Measurements from ENCODE around the gene TNFRSF1A. TPM values are rescaled to one million over a fixed set of nuclear protein-coding genes. Genes with fewer than 3 reads are reported as not detected.
"Not testable (repeated sequence)": the region's sequence is repeated elsewhere in the genome, so short reads cannot be mapped to it uniquely, and the experiment has no call there.

TNFRSF1A gene
- total RNA-seq, 4 donors from 2014 or later: 121 to 190 (median 134) TPM

DNA sequence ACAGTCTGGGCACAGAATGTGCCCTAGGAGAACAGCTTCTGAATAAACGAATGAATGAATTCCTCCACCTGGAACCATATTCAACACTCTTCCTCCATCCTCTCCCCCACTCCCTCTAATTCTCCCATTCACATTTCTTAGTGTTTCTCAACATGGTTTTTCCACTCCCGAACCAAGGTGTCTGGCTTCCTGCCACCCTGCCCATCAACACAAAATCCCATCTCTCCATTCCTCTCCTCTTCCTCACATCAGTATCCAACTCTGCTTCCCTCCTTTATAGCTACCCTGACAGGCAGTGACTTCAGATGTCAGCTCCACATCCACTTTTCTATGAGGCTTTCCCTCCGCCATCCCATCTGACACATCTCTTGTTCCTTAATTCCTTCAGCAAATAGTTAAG, 2.9 kb downstream of the TNFRSF1A start:
- Histone ChIP-seq H3K9me3 (no peaks in the 10 kb centered on the region), H3K27me3 (no peaks in the 10 kb centered on the region), H3K27ac (peak overlapping the region; percentile 95 to 100 (median 96)), H3K36me3 (peaks cover 0 to 12% (median 4%) of the 10 kb centered on the region in 3 donors), H3K4me1 (peaks cover 67 to 84% (median 73%) of the 10 kb centered on the region in 3 donors), H3K4me3 (peak overlapping the region; percentile 62 to 96 (median 81))
- intact Hi-C loops (cut with DNase I): loop anchor here (5.0 kb wide), 1 partner anchor 38 kb away; the partner anchor contains the start of gene SCNN1A
- WGBS, 2 donors: 6 to 13% methylated on average over 3 of the region's 3 CpGs
- TF ChIP-seq POLR2A (IDR thresholded peaks at IDR 0.05): no peak
- TF ChIP-seq, protein P1, sequence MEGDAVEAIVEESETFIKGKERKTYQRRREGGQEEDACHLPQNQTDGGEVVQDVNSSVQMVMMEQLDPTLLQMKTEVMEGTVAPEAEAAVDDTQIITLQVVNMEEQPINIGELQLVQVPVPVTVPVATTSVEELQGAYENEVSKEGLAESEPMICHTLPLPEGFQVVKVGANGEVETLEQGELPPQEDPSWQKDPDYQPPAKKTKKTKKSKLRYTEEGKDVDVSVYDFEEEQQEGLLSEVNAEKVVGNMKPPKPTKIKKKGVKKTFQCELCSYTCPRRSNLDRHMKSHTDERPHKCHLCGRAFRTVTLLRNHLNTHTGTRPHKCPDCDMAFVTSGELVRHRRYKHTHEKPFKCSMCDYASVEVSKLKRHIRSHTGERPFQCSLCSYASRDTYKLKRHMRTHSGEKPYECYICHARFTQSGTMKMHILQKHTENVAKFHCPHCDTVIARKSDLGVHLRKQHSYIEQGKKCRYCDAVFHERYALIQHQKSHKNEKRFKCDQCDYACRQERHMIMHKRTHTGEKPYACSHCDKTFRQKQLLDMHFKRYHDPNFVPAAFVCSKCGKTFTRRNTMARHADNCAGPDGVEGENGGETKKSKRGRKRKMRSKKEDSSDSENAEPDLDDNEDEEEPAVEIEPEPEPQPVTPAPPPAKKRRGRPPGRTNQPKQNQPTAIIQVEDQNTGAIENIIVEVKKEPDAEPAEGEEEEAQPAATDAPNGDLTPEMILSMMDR (IDR thresholded peaks at IDR 0.05): no peak
- DNase-seq: no peak

GRCh38 chr12:6338536-6338935, 3.3 kb downstream of the TNFRSF1A start:
- Histone ChIP-seq H3K4me3 (peak overlapping the region; percentile 62 to 96 (median 81)), H3K4me1 (peaks cover 68 to 84% (median 77%) of the 10 kb centered on the region in 3 donors), H3K36me3 (peaks cover 3 to 16% (median 9%) of the 10 kb centered on the region in 3 donors), H3K27ac (peak overlapping the region; percentile 95 to 100 (median 96))
- H3K27me3 ChIP-seq, H3K9me3 ChIP-seq, DNase-seq: not testable (repeated sequence)
- intact Hi-C loops (cut with DNase I): loop anchor here (5.0 kb wide), 1 partner anchor 39 kb away; the partner anchor contains the start of gene SCNN1A
- WGBS, 2 donors: 18 to 28% methylated on average over 3 to 7 of the region's 8 CpGs

- intact Hi-C loops (cut with DNase I): loop anchor here (5.0 kb wide), 1 partner anchor 39 kb away; the partner anchor contains the start of gene SCNN1A
- WGBS, 2 donors: 17 to 22% methylated on average over 12 of the region's 12 CpGs
- no peak for DNase-seq
- Histone ChIP-seq H3K9me3 (no peaks in the 10 kb centered on the region), H3K4me1 (peaks cover 68 to 84% (median 81%) of the 10 kb centered on the region in 3 donors), H3K27ac (peak overlapping the region; percentile 95 to 100 (median 96)), H3K36me3 (peaks cover 9 to 22% (median 14%) of the 10 kb centered on the region in 3 donors), H3K27me3 (no peaks in the 10 kb centered on the region), H3K4me3 (peak overlapping the region; percentile 62 to 96 (median 81))
- TF ChIP-seq, protein P1 (IDR thresholded peaks at IDR 0.05): no peak
- TF ChIP-seq POLR2A (IDR thresholded peaks at IDR 0.05): no peak
Measured at GRCh38 chr12:6337958-6338433, 3.9 kb downstream of the TNFRSF1A start.

- peak in 2 of 4 donors; percentile 5 for TF ChIP-seq POLR2A (IDR thresholded peaks at IDR 0.05)
- TF ChIP-seq, protein P1 (IDR thresholded peaks at IDR 0.05): no peak
- no peak for DNase-seq
- Histone ChIP-seq H3K4me1 (peaks cover 68 to 84% (median 80%) of the 10 kb centered on the region in 3 donors), H3K36me3 (peaks cover 12 to 30% (median 21%) of the 10 kb centered on the region in 3 donors), H3K27ac (peak overlapping the region; percentile 95 to 100 (median 96)), H3K9me3 (no peaks in the 10 kb centered on the region), H3K4me3 (peak overlapping the region; percentile 17 to 96 (median 81)), H3K27me3 (no peaks in the 10 kb centered on the region)
- WGBS, 2 donors: 13 to 17% methylated on average over 8 to 14 of the region's 15 CpGs
- intact Hi-C loops (cut with DNase I): loop anchor here (5.0 kb wide), 1 partner anchor 40 kb away; the partner anchor contains the start of gene SCNN1A
Measured at GRCh38 chr12:6336889-6337853, 4.7 kb downstream of the TNFRSF1A start.

DNA sequence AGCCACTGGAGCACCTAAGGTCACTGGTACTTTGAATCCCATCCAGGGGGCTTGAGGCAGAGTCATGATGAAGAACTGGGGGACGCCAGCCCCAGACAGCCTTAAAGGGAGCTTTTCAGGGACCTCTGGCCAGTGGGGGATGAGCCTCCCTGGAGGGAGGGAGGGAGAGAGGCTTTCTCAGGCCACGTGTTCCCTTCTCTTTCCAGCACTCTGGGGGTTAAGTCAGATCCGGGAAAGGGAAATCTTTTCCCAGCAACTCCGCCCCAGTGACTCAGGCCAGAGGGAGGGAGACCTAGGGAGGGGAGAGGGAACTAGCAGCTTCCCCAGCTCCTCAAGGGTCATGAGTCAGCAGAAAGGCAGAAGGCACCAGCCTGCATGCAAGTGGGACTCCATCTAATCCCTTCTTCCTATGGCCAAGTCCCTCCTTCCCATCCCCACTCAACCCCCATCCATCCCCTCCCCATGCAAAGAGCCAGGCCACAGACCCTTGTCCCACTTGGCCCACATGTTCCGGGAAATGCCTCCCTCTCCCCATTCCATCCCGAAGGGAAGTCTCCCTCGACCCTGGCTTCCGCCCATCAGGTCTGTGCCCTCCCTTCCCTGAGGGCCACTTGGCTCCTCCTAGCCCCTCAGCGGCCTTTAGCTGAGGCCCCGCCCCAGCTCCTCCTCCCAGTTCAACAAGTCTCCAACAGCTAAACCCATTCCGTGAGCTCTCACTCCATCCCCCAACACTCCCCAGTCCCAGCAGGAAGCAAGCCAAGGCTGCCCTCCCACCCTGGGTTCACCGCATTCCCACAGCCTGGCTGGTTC, 5.6 kb downstream of the TNFRSF1A start:
- Histone ChIP-seq H3K9me3 (no peaks in the 10 kb centered on the region), H3K27ac (peak overlapping the region; percentile 95 to 100 (median 96)), H3K36me3 (peaks cover 17 to 39% (median 28%) of the 10 kb centered on the region in 3 donors), H3K4me1 (peaks cover 75 to 90% (median 77%) of the 10 kb centered on the region in 3 donors), H3K4me3 (peak overlapping the region; percentile 17 to 96 (median 81)), H3K27me3 (no peaks in the 10 kb centered on the region)
- WGBS, 2 donors: 0 to 5% methylated on average over 10 of the region's 12 CpGs
- DNase-seq: peak; percentile 74
- intact Hi-C loops (cut with DNase I): loop anchor here (5.0 kb wide), 1 partner anchor 41 kb away; the partner anchor contains the start of gene SCNN1A
- TF ChIP-seq, protein P1 (IDR thresholded peaks at IDR 0.05): no peak
- peak in 3 of 4 donors; percentile 16 to 65 (median 39) for TF ChIP-seq POLR2A (IDR thresholded peaks at IDR 0.05)

Measured in esophagus squamous epithelium (tissue), 5 donors.